Thoracic aorta (tissue), 2 donors: ENCODE data around the gene LRRIQ1. TPM values are rescaled to one million over a fixed set of nuclear protein-coding genes. Genes with fewer than 3 reads are reported as not detected.
A peak's percentile ranks its signal among the peaks of the same experiment; 100 is the strongest.

Experiments used
- ATAC-seq: fragments of 150-250 bp; one replicate; pipeline ENCODE4 v1.8.0; 2017; ENCODE audit warnings: low read depth; ENCODE audit not compliant: insufficient number of reproducible peaks, low FRiP score
- DNase-seq: peaks from one replicate; pipeline ENCODE4 v3.0.0-alpha.2; 2020; ENCODE audit warnings: low spot score
- H3K27ac ChIP-seq, 2 donors: fragments of 200-600 bp; sonication (generic); 1 replicate in 1 of 2; 2 replicates in 1 of 2; pipeline ENCODE4 v1.5.1; 2016; ENCODE audit warnings: mild to moderate bottlenecking in 2 of 2, moderate library complexity in 2 of 2
- H3K27me3 ChIP-seq: fragments of 200-600 bp; sonication (generic); replicated peaks from 2 replicates; pipeline ENCODE4 v1.6.0; 2016; ENCODE audit warnings: mild to moderate bottlenecking; ENCODE audit not compliant: insufficient read depth
- H3K36me3 ChIP-seq: fragments of 200-600 bp; sonication (generic); one replicate; pipeline ENCODE4 v1.5.1; 2016
- H3K4me1 ChIP-seq, 2 donors: fragments of 200-600 bp; sonication (generic); 1 replicate in 1 of 2; 2 replicates in 1 of 2; pipeline versions ENCODE4 v1.5.1 to v1.6.0; 2016; ENCODE audit warnings: low read depth in 2 of 2, mild to moderate bottlenecking in 1 of 2; ENCODE audit not compliant: control insufficient read depth in 1 of 2
- H3K4me3 ChIP-seq: fragments of 200-600 bp; sonication (generic); 2 replicates; pipeline ENCODE4 v1.5.1; 2016; ENCODE audit warnings: mild to moderate bottlenecking
- H3K9me3 ChIP-seq: fragments of 200-600 bp; sonication (generic); 2 replicates; pipeline ENCODE4 v1.5.1; 2016
- CTCF ChIP-seq: fragments of 200-600 bp; sonication (generic); IDR thresholded peaks from one replicate; pipeline ENCODE4 v1.5.1; 2019; ENCODE audit warnings: antibody characterized with exemption
- total RNA-seq, 2 donors: library from RNA; depleted of rRNA; stranded (reverse); fragments of >200 nt; gene quantifications; one replicate each; pipeline versions ENCODE4 v1.1.0 to v1.2.3, GENCODE V29; 2016

LRRIQ1 gene
- total RNA-seq, 2 donors from 2014 or later: 0.42 TPM; not detected in 1

GRCh38 chr12:85018098-85018497 is 18.1 kb upstream of the LRRIQ1 start:
- no peak for ATAC-seq
- DNase-seq: no peak
- Histone ChIP-seq H3K9me3 (no peaks in the 10 kb centered on the region), H3K27ac (no peak overlapping the region), H3K4me3 (no peak overlapping the region), H3K36me3 (no peaks in the 10 kb centered on the region), H3K27me3 (no peaks in the 10 kb centered on the region), H3K4me1 (no peaks in the 10 kb centered on the region)
- TF ChIP-seq CTCF: no peak

DNA sequence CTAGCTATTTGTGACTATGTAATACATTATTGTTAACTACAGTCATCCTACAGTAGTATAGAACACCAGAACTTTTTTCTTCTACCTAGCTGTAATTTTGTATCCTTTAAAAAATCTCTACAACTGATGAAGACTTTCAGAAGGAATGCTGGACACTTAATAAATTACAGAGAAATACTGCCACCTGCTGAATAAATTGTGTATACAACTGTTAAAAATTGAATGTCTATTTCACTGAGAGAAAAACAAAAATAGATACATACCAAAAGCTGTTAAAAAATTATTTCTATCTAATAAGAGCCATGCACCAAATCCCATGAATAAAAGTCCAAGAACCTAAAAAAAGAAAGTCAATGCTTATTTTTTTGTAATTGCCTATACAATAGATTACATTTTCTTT is 6.7 kb upstream of the LRRIQ1 start:
- Histone ChIP-seq H3K27ac (no peak overlapping the region), H3K9me3 (no peaks in the 10 kb centered on the region), H3K4me3 (no peak overlapping the region), H3K36me3 (no peaks in the 10 kb centered on the region), H3K4me1 (no peaks in the 10 kb centered on the region), H3K27me3 (no peaks in the 10 kb centered on the region)
- TF ChIP-seq CTCF: peak; percentile 22
- ATAC-seq: no peak
- no peak for DNase-seq

GRCh38 chr12:85036733-85037132 is 582 bp downstream of the LRRIQ1 start:
- Histone ChIP-seq H3K4me3 (peak overlapping the region; percentile 68), H3K4me1 (peaks cover 0 to 4% of the 10 kb centered on the region in 2 donors), H3K9me3 (no peaks in the 10 kb centered on the region), H3K36me3 (no peaks in the 10 kb centered on the region), H3K27me3 (no peaks in the 10 kb centered on the region), H3K27ac (no peak overlapping the region)
- no peak for ATAC-seq
- no peak for TF ChIP-seq CTCF
- DNase-seq: no peak

- Histone ChIP-seq H3K36me3 (no peaks in the 10 kb centered on the region), H3K27ac (no peak overlapping the region), H3K9me3 (no peaks in the 10 kb centered on the region), H3K4me1 (no peaks in the 10 kb centered on the region), H3K27me3 (no peaks in the 10 kb centered on the region), H3K4me3 (no peak overlapping the region)
- ATAC-seq (no peak), DNase-seq (no peak)
- no peak for TF ChIP-seq CTCF
Observed at GRCh38 chr12:85041395-85041794, 5.2 kb downstream of the LRRIQ1 start.

GRCh38 chr12:85043829-85044228 is 7.7 kb downstream of the LRRIQ1 start:
- H3K36me3 ChIP-seq: no peaks in the 10 kb centered on the region
- no peaks in the 10 kb centered on the region for H3K4me1 ChIP-seq
- H3K27ac ChIP-seq: no peak overlapping the region
- no peaks in the 10 kb centered on the region for H3K9me3 ChIP-seq
- H3K27me3 ChIP-seq: no peaks in the 10 kb centered on the region
- no peak for TF ChIP-seq CTCF
- no peak for ATAC-seq
- DNase-seq: no peak
- no peak overlapping the region for H3K4me3 ChIP-seq
